Stimulated activated CD4-positive, alpha-beta T cell treated with anti-CD3 and anti-CD28 coated beads, TNF-alpha, amount 100 ng/mL, for 48 hours (primary cell): ENCODE measurements around the gene MTREX.
"Not testable (repeated sequence)": the region's sequence is repeated elsewhere in the genome, so short reads cannot be mapped to it uniquely, and the experiment has no call there.

Experiments used
- DNase-seq, 3 donors: peaks; one replicate each; pipeline ENCODE4 v3.0.0-alpha.2; 2020; ENCODE audit warnings: low read depth in 3 of 3

The MTREX gene

DNA sequence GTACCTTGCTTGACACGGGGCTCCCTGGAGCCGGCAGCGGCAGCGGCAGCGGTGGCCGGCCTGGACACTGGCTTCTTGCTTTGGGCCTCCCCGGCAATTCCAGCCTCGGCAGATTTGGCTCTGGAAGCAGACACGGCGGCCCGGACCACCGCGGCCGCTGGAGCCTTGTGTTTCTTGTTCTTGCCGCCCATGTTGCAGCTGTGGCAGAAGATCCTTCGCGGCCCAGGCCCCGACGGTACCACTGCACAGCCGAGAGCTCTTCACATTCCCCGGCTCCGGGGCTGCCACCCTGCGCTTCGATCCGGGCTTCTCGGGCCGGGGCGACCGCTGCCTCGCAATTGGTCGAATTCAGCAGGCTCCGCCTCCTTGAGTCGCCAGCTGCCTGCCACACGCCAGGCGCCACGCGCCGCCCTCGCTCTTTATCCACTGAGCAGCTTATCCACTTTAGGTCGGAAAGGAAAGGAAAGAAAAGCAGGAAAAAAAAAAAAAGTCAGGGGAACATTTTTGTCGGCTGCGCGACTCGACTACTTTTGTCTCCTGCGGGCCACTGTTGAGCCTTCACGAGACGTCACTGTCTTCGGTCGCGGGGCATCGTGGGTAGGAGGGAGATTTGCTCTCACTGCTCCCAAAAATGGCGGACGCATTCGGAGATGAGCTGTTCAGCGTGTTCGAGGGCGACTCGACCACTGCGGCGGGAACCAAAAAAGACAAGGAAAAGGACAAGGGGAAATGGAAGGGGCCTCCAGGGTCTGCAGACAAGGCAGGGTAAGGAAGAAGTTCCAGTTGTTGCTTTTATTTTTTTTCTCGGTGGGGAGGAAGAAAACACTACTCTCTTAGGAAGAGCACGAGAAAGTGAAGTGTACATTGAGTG lies at the start of gene MTREX, which contains the start of gene DHX29:
MTREX (plus strand) TSS at position 607 of the 871 bp plus-strand sequence; CDS start at position 632, 25 bp downstream.
DHX29 (minus strand) TSS at position 312 of the 871 bp plus-strand sequence; CDS start at position 191, 121 bp downstream.
- peak; percentile 79 to 82 (median 81) for DNase-seq

DNA sequence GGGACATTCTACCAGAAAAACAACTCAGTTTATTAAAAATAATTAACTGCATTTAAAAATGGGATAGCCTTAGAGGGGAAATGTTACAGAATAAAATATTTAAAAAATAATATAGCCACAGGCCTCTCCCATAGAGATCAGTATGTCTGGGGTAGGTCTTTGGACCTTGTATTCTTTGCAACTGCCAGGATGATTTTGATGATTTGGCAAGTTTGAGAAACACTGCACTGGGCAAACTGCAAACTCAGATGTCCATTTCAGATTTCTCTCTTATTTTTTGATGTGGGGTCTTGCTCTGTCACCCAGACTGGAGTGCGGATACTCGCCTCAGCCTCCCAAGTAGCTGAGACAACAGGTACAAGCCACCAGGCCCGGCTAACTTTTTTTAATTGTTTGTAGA lies 49.5 kb upstream of the MTREX start:
- no peak for DNase-seq

DNA sequence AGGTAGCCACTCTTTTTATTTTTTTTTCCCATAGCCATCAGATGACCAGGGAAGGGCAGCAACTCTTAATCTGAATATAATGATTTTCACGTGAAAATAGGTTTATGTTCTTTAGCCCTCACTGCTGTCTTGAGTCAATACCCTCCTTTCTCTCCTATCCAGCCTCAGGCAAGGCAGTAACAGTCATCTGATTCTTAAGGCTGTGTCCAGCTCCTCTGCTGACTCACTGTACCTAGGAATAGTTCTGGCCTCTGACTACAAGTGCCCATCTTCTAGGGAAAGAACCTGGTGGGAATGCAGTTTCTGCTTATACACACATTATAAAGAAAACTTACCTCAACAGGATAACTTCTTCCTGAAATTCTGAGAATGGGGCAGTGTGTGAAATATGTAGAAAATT lies 31.0 kb upstream of the MTREX start:
- no peak for DNase-seq

DNA sequence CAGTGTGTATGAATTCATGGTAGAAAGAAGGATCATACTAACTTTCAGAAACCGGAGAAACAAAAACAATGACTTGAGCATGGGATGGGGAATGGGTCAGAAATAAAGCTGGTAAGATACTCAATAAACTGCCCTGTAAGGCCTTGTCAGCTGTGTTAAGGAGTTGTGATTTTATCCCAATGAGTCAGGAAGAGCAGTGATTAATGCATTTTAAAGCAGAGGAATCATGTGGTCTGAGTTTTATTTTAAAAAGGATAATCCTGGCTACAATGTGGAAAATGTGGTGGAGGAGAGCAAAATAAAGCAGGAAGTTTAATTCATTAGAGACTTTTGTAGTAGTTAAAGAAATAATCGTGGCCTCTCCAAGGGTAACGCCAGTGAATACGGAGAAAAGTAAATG lies 29.0 kb upstream of the MTREX start:
- no peak for DNase-seq

DNA sequence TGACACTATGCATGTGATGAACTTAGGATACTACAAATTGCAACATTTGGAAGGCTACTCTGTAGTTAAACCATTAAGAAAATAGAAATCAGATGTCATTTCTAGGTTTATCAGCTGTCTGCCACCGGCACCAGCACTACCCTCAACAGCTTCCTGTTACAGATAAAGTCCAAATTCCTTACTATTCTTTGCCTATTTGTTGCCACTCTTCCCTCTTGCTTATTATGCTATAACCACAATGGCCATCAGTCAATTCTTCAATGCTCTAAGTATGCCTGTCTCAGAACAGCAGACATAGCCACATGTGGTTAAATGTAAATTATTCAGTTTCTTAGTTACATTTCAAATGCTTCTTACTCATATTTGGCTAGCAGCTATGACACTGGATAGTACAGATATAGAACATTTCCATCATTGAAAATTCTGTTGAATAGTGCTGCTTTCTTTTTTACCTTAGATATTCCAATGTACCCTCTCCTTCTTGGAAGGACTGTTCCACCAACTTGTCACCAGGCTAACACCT lies 21.3 kb upstream of the MTREX start:
- DNase-seq = no peak

DNA sequence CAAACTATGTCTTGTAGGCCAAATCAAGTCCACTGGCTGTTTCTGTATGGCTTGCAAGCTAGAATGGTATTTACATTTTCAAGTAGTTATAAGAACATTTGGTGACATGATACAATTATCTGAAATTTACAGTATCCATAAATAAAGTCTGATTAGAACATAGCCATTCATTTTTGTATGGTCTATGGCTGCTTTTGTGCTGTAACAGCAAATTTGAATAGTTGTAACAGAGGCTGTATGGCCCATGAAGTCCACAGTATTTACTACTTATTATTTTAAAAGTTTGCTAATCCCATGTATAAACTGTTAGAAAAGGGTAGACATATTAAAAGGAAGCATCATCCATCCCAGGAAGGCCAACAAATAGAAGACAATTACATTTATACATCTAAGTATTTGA lies 18.0 kb upstream of the MTREX start:
- DNase-seq = no peak

DNA sequence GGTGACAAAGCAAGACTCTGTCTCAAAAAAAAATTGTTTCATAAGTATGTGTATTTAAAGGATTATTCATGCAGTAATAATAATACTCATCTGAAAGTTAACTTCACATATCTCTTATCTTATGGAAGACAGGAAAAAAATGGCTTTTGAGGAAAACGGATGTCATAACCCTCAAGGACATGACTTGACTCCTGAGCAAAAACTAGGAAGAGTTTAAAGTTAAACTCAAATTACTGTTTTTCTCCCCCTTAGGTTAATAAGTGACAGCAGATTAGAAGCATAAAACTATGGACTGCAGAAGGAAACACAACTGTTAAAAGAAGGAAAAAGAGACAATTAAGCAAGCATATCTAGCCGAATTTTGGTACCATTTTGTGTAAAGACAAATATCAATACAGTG lies 16.8 kb upstream of the MTREX start:
- DNase-seq = no peak

DNA sequence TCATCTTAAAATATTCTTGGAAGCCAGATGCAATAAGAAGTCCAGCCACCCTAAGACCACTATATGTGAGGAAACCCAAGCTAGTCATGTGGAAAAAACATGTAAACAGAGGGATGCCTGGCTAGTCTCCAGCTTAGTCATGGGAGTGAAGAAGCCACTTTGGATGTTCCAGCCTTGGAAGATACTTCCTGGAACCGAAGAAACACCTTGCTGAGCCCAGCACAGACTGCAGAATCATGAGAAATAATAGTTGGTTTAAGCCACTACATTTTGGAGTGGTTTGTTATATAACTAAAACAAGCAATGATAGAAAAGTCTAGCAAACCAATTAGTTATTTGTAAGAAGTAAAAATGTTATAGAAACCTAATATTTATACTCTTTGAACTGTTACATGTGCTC lies 12.9 kb upstream of the MTREX start:
- DNase-seq = no peak

DNA sequence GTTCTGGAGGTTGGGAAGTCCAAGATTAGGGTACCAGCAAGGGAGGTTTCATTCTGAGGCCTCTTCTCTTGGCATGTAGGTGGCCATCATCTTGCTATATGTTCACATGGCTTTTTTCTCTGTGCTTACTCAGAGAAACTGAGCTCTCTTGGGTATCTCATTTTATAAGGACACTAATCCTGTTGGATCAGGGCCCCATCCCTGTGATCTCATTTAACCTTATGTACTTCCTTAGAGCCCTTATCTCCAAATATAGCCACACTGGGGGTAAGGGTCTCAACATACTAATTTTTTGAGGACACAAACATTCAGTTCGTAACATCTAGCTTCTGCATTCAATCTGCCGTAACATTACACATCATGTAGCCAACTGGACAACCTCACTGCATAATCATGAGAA lies 6.9 kb upstream of the MTREX start:
- DNase-seq = no peak

DNA sequence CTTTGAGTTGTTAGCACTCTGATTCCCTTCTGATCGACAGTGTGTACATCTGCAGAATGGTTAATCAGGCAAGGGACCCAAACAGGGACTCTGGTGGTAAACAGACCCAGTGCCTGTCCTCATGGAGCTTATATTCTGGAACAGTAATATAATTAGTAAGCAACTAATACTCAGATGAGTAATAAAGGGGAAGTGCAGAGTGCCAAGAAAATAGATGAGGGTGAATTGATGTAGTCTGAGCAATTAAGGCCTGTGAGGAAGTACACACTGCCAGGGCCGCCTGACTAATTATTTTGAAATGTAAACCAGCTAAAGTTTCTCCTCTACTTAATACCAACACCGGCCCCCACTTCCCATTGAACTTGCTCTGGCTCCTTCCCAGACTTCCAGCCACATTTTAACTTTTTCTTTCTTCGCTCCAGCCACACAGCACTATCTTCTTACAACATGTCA lies 4.5 kb upstream of the MTREX start:
- no peak for DNase-seq

DNA sequence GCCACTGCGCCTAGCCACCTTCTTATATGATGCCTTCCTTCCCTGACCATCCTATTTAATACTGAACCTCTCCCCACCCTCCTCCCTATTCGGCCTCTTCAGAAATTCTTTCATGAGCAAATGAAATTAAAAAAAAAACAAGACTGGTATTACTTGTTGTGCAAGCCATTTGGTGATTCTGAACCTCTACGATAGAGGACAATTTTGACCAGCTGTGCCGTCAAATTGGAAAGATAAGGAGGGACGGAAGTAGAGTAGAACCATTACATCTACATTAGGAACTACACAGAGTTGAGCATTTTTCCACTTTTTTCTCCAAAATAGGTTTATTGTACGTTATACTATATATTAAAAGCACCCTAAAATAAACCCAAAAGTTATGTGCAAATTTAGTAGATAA lies 3.2 kb upstream of the MTREX start:
- DNase-seq = no peak

DNA sequence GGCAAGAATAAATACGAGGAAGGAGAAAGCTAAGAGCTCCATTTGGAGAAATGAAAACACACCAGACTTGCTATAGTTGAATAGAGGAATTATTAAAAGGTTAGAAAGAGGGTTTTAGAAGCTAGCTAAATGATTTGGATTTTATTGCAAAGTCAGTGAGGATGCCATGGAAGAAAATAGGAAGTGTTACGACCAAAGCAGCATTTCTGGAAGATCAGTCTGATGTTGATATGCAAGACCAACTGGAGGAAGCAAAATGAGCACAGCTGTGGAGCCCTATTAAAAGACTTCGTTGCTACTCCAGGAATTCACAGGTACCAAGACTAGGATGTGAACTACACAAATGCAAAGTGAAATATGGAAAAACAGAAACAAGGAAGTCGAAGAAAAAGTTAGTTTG lies 2.4 kb upstream of the MTREX start:
- no peak for DNase-seq

DNA sequence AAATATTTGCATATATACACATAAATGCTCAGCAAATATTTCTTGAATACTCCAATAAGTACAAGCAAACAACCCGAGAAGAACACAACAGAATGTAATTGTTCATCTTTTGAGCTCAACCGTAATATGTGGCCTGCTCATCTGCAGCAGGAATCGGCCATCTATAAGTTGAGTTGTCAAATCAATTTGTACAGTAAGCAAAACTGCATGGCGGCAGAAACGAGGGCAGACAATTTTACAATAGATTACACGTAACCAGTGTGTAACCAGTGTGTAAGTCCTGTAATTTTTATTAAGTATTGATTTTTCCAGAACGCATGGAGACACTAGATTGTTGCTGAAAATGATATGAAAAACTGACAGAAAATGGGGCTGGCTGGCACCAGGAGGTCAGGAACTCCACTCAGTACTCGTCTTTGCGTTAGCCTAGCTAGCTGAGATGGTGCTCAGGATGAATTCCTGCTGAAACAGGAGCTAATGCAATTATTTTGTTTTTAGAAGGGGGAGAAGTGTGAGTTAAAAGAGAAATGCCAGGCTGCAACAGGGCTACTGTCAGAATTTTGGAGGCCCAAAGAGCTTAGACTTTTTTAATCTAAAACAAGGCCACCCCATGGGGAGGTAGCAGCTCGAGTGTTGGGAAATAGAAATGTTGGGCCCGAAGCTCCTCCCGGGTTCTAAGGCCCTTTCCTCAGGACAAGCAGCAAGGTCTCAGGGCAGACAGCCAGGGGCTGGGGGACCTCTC lies 977 bp upstream of the MTREX start:
- no peak for DNase-seq

DNA sequence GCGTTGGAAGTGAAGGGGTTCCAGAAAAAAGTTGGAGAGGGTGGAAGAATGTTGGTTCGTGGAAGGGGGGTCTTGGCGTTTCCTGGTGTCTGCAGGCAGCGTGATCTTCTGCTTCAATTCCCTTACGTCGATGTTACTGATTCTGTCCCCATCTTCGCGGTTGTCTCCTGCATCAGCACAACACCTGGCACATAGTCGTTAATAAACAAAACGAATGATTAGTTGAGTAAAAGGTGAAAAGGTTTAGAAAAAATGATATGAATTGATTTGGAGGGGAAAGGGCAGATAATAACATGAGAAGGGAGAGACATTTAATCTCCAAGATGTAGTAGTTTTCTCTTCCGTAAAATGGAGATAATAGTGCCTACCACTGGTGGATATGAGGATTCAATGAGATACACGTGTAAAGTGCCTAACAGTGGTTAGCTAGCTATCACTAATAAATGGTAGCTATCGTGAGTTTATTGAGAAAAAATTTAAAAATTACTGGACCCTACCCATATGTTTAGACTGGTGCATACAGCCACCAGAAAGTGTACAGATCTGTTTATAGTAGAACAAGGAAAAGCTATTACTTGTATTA lies 556 bp downstream of the MTREX start:
- DNase-seq = peak in 1 of 3 donors; percentile 16

DNA sequence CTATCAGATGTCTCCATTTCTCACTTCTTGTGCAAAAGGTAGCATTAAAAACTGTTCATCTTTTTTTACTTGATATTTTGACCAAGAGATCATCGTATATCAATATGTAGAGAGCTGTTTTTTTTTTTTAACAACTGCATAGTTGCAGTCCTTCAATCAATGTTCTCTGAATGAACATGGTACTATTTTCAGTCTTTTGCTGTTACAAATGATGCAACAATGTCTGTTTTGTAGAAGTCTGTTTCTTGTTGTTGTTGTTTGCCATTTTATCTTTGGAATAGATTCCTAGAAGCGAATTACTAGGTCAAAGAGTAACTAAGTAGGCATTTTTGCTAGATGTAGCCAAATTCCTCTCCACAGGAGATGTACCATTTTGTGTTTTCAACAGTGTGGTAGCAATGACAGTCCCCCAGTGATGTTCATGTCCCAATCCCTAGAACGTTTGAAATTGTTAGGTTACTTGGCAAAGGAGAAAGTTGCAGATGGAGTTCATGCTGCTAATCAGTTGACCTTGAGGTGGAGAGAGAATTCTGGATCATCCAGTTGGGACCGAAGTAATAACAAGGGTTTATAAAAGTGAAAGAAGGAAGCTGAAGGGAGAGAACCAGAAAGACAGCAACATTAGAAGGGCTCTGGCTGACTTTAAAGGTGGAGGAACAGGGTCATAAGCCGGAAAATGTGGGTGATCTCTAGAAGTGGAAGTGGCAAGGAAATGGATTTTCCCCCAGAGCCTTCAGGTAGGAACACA lies 6.3 kb downstream of the MTREX start:
- DNase-seq = no peak

DNA sequence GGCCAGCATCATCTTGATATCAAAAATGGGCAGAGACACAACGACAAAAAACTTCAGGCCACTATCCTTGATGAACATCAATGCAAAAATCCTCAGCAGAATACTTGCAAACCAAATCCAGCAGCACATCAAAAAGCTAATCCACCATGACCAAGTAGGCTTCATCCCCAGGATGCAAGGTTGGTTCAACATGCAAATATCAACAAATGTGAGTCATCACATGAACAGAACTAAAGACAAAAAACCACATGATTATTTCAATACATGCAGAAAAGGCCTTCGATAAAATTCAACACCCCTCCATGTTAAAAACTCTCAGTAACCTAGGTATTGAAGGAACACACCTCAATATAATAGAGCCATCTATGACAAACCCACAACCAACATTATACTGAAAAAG lies 8.5 kb downstream of the MTREX start:
- DNase-seq = no peak

DNA sequence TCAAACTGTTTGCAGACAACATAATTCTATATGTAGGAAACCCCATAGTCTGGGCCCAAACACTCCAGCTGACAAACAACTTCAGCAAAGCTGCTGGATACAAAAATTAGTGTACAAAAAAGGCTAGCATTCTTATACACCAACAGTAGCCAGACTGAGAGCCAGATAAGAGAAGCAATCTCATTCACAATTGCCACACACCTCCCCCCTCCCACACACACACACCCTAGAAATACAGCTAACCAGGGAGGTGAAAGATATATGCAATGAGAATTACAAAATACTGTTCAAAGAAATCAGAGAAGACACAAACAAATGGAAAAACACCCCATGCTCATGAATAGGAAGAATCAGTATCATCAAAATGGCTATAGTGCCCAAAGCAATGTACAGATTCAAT lies 9.0 kb downstream of the MTREX start:
- DNase-seq = no peak

DNA sequence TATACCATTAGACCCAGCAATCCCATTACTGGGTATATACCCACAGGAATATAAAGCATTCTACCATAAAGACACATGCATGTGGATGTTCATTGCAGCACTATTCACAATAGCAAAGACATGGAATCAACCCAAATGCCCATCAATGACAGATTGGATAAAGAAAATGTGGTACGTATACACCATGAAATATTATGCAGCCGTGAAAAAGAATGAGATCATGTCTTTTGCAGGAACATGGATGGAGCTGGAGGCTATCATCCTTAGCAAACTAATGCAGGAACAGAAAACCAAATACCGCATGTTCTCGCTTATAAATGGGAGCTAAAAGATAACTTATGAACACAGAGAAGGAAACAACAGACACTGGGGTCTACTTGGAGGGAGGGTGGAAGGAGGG lies 10.4 kb downstream of the MTREX start:
- not testable (repeated sequence) for DNase-seq

DNA sequence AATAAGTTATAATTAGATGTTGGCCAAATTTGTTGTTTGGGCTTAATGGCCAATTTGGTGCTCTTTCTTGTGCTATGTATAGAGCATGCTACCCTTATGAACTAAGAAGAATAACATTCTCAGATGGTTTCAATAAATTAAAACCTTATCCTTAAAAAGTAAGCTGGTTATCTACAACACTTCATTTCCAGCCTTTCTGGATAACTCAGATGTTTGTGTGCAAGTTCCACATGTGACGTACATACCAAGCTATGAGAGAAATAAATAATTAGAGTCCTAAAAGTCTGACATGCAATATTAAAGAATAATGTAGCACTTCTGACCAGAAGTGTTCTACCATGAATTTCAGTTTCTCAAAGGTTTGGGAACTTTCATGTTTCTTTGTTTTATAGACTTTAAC lies 11.7 kb downstream of the MTREX start:
- no peak for DNase-seq

DNA sequence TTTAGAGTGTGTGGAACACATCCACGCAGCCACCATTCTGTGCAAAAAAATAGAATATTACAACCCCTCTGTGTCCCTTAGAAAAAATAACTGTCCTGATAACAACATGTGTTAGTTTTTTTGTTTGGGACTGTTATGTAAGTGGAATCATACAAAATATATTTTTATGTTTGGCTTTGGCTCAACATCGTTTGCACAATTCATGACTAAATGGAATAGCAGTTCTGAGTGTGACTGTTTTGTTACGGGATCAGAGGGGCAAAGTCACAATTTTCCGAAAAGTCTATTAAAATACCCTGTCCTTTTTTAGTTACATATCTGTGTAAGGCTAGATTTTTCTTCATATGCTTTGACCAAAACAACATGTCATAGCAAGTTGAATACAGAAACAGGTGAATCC lies 12.8 kb downstream of the MTREX start:
- DNase-seq = no peak

DNA sequence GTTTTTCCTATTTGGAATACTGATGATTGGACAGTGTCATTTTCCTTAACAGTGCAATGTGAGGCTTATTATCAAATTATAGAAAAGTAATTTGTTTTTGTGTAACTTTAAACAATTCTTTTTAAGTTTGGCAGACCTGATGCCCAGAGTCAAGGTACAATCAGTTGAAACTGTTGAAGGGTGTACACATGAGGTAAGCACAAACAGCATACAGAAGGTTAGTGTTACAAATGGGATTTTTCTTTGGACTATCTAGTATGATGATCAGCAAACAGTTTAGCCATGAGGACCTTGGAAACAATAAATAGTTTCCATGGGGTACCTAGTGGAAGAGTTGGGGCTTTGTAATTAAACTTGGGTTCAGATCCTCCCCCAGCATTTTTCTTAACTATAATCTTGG lies 16.2 kb downstream of the MTREX start:
- DNase-seq = no peak
